GM19397 (cell line): ENCODE results near the gene NKAIN4.

Source experiments
- ATAC-seq: cut with Tn5 transposase; IDR thresholded peaks from one replicate; pipeline ENCODE4 v1.9.1; 2021; ENCODE audit warnings: mild to moderate bottlenecking, moderate library complexity; ENCODE audit not compliant: unreplicated experiment

Gene NKAIN4

DNA sequence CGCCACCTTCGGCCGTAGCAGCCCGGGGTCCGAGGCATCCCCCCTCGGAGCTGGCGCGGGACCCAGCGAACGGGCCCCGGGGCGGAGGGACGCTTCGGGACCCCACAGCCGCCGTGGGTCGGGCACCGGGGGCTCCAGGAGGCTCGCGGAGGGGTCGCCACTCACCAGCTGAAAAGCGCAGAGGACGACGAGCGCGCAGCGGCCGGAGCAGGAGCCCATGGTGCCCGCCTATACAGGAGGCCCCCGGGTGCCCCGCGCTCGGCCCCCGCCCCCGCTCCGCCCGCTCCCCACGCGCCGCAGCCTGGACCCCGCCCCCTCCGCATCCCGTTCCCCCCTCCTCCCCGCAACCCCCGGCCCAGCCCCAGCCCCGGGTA lies at the start of gene NKAIN4:
TSS of gene NKAIN4 (minus strand) at position 232 of the 374 bp plus-strand sequence. CDS start at position 219, 13 bp downstream.
- ATAC-seq = no peak

DNA sequence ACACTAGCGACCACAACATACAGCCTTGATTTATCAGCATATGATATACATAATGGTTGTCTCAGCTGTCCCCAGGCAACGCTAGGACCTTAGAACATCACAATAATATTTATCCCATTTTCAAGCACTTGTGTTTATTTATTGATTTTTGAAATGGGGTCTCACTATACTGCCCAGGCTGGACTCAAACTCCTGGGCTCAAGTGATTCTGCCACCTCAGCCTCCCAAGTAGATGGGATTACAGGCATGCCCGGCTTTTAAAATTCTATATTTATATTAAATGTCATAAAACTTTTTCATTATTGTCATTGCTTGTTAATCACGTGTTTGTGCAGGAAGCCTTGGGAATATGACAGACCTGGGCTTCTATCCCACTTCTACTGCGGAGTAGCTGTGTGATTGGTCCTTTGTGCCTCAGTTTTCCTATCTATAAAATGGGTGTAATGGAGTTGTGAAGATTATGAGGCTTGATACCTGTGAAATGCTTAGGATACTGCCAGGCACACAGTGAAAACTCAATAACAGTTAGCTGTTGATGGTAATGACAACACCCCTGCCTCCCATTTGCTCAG lies 48.9 kb upstream of the NKAIN4 start:
- no peak for ATAC-seq

DNA sequence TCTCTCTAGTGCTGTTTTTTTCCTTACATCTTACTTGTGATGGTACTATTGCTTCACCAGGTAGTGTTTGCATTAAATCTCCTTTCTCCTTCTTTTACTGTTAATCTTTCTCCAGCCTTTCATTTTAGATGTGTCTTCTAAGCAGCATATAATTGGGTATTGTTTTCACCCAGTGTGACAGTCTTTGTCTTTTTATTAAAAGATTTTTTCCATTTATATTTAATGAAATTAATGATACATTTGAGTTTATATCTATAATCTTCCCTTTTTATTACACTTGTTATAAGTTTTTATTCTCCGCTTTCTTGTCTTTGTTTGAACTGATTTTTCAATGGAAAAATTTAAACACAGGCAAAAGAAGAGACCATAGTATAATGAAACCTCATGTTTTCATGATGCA lies 47.4 kb upstream of the NKAIN4 start:
- ATAC-seq = no peak

DNA sequence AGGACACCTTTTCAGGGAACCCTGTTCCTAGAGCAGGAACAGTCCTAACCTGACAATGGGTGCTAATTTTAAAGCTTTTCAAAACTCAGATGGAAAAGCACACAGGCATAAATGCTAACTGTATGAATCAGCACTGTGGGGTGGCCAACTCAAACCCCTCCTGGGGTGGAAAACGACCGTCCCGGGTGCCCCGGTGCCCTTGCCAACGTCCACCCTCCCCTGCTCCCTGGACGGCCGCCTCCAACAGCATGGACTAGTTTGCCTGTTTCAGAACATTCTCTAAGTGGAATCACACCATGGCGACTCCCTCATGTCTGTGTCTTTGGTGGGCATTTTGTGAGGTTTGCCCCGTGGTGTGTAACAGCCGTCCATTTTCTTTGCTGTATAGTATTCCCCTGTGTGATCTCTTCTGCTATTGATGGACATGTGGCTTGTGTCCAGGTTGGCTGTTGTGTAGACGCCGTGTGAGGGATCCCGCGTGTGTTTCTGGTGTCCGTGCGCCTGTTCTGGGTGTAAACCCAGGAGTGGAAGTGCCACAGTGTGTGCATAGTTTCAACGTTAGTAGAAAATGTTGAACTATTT lies 44.6 kb upstream of the NKAIN4 start:
- no peak for ATAC-seq

DNA sequence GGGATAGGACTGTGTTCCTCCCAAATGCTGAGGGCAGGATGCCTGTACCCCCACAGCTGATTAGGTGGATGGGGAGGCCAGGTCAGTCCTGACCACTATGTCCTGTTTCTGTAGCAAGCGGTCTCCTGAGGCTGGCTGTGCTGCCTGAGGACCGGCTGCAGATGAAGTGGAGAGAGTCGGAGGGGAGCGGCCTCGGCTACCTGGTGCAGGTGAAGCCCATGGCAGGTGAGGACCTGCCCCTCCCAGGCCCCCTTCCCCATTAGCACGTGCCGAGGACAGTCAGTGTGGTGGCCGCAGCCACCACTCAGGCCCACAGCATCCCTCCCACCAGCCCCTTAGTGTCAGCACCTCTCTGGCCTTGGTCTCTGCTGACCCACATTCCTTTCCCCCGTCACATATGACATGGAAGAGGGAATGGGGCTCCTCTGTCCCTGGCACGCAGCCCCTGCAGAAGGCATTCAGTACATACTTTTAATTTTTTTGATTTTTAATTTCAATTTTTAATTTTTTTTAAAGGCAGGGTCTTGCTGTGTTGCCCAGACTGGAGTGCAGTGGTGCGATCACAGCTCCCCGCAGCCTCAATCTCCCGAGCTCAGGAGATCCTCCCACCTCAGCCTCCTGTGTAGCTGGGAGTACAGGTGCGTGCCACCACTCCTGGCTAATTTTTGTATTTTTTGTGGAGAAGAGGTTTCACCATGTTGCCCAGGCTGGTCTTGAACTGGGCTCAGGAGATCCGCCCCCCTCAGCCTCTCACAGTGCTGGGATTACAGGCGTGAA lies 43.7 kb upstream of the NKAIN4 start:
- ATAC-seq = no peak

DNA sequence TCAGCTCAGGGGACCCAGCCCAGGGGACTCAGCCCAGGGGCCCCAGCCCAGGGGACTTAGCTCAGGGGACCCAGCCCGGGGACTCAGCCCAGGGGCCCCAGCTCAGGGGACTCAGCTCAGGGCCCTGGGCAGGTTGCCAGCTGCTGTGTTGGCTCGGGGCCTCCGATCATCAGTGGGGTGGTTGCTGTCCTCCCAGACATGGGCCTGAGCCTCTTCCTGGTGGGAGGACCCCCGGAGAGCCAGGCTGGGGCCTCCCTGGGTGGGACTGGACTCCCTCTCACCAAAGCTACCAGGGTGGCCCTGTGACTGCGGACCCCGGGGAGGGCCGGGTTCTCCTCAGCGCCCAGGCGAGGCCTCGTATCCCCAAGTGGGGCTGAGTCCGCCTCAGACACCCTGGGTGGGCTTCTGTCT lies 43.1 kb upstream of the NKAIN4 start:
- ATAC-seq = no peak

DNA sequence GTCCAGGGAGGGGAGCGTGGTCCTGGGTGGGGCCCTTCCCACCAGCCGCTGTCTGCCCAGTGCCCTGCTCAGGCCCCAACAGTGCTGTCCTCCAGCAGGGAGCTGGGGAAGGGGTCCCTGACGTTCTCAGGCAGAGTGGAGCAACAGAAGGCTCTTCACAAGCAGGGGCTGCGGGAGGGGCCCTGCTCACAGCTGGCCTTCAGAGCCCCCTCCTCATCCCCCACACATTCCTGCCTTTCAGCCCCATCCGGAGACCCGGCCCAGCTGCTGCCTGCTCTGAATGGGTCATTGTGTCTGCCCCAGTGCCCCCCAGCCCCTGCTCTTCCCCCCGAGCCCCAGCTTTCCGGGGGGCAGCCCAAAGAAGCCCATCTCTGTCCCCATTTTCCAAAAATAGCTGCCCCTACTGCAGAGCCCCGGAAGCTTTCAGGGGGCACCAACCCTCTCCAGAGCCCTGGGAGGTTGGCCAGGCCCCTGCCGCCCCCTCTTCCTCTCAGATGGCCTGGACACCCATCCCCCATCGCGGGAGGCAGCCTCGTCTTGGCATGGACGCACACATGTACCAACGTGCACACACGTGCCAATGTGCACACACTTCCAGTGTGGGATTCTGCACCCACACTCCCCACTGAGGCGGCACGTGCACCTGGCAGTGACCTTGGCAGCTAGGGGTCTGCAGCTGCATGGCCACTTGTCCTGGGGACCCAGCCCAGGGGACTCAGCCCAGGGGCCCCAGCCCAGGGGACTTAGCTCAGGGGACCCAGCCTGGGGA lies 42.5 kb upstream of the NKAIN4 start:
- no peak for ATAC-seq

DNA sequence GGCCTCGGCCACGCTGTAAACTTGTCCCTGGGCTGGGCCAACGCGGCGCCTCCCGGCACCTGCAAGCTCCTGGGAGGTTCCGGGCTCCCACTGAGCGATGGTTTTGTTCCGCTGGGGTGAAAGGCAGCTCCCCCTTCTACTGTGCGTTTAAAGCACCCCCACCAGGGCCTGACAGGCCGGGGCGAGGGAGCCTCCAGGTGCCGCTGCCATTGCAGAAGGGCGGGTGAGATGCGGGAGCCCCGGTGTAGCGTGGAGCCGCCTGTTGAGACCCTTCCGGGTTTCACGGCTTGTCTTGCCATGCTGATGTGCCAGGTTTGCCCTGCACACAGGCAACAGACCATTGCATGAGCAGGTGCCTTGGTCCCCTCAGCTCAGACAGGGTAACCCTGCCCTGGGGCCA lies 41.6 kb upstream of the NKAIN4 start:
- no peak for ATAC-seq

DNA sequence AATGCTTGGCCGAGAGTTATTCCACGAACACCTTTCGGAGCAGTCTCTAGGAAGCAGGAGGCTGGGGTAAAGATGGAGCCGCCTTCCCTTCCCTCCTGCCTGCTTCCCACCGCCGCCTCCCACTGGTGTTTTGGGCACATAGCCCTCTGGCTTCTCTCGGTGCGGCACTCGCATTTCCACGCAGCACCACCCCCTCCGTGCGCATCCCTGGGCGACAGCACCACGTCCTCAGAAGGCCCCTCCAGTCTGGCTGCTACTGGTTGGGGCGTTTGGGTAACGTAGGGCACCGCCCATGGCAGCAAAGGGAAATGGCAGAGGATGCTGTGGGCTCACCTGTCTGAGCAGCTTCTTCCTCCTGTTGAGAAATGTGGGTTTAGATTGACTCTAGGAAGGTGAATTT lies 41.2 kb upstream of the NKAIN4 start:
- no peak for ATAC-seq

DNA sequence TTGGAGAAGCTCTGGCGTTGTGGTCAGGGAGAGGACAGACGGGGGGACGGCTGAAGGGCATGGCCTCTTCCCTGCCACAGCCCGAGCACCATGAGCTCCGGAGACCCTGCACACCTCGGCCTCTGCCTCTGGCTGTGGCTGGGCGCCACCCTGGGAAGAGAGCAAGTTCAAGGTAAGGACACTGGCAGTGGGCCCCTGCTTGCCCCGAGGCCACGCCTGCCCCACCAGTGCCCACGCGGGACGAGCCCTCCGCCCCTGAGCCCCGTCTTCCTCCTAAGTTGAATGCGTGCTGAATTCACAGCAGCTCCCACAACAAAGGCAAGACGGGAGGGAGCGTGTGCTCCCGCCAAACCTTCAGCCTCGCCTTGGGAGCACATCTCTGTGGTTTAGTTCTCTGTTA lies 40.8 kb upstream of the NKAIN4 start:
- no peak for ATAC-seq

DNA sequence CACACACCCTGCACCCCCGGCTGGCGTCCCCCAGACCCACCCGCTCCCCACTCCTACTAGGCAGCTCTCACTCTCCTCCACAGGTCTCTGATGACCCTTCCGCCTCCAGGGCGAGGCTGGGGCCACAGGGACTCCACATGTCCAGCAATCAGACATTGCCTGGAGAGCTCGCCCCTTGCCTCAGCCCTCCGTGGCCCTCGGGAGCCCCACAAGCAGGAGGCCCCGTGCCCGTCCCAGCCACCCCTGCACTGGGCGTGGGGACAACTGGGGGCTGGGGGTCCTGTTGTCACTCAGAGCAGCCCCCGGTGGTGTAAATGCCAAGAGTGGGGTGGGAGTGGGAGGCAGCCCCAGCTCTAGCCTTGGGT lies 40.3 kb upstream of the NKAIN4 start:
- ATAC-seq = no peak

DNA sequence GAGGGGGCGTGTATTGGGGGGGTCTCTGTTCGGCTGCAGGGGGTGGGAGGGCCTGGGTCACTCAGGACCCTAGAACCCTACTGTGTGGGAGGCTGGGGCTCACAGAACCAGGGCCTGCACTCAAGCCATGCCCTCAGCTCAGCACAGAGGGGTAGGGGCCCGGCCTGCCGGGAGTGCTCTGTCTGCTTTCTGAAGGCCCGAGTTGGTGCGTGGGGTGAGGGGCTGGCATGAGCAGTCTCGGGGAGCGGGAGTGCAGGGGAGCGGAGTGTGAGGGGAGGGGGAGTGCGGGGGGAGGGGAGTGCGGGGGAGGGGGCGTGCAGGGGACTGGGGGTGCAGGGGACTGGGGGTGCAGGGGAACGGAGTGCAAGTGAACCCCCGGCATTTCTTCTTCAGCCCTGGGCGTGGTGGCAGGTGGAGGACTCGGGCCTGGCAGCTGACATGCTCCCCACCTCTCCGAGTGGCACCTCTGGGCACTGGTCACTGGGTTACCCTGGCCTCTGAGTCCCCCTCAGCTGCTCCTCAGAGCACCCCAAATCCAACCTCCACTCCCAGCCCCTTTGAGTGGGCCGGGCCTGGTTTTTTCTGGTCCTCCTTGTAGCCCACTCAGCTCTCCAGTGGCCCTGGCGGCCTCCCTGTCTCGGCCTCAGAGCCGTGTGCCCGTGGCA lies 39.7 kb upstream of the NKAIN4 start:
- no peak for ATAC-seq

DNA sequence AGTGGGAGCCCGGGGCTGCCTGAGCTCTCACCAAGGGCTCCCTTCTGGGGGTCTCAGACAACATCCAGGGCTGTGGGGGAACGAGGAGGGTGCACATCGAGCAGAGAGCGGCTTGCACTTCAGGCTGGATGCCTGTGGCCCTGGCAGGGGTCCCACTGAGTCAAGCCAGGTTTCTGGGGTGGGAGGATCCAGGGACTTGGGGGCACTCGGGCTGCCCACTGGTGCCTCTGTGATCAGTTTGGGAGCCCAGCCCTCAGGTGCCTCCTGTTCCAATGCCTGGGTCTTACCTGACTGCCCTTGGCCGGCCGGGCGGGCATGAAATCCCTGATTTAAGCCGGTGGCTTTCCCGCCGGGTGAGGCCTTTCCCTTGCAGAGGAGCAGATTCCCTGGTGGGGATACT lies 39.2 kb upstream of the NKAIN4 start:
- no peak for ATAC-seq

DNA sequence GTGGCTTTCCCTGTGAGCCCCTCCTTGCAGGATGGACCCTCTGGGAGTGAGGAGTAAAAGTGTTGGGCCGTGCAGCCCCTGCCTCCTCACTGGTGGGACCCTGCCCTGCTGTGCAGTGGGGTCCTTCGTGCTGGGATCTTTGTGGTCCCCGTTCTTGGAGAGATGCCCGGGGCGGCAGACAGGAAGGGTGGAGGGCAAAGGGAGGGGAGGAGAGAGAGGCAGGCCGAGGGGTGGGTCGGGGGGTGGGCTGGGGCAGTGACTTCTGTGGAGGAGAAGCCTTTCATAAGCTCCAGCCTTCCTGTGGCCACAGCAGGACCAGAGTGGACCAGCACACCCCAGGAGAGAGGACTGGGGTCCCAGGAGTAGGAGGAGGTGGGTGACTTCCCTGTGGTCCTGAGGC lies 38.6 kb upstream of the NKAIN4 start, which contains the start of gene COL20A1:
TSS of gene COL20A1 (plus strand) at position 283 of the 400 bp plus-strand sequence. CDS start 1,922 bp downstream, outside the sequence.
- ATAC-seq = no peak

DNA sequence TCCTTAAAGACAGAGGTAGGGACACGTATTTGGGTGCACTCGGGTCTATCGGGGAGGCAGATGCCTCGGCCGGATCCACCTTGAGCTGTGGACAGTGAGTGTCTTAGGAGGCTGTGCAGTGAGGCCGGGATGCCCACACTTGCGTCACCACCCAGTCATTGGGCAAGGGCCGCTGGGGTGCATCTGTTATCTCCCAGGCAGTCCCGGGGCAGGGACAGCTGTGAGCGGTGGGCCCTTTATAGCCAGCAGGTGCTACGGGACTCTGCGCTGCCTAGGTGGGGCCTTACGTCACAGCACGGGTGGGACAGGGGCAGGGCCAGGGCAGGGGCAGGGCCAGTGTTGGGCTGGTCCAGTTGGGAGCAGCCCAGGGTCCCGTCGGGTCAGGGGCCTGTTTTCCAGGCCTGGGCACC lies 38.0 kb upstream of the NKAIN4 start:
- ATAC-seq = no peak

DNA sequence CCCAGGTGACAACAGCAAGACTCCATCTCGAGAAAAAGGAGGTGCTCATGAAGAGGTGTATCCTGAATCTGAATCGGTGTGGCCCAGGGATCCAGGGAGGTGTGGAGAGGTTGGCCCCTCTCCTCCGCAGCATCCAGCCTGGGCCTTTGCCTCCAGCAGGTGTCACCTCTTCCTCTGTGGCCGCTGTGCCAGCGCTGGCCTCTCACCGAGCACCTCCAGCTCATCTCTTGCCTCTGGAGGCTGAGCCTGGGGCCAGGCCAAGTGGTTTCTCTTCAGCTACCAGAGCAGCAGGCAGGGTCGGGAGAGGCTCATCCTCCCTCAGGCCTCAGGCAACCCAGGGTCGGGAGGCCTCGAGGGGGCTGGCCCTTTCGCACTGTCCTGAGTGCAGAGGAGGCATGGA lies 37.5 kb upstream of the NKAIN4 start:
- no peak for ATAC-seq

DNA sequence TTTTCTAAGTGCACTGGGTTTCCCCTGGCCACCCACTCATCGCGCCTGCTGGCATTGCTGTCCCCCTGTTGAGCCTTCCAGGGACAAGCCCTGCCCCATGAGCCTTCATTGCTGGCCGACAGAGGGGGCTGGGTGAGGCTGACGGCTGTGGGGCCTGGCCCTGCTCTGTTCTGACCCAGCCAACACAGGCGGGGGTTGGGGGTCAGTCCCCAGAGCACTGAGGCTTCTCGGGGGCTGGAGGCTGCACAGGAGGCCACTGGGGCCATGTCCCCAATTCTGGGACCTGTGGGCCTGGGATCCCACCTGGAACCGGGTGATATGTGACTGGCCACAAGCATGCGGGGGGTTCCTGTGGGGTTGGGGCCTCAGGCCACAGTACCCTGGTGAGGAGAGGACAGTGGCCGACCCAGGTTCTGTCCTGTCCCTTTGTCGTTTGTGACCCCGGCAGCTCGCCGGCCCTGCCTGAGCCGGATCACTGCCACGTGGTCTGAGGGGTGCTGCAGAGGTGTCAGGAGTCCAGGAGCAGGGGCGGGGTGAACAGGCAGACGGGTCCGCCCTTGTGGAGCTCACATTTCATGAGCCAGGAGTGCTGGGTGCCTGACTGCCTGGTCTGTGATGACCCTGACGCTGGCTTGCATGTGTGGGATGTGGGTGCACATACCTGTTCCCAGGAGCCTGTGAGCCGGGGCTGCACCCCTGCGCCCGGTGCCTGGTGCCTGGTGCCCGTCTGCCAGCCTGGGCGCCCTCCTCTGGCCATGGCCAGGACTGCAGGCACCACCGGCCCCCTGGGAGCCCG lies 36.6 kb upstream of the NKAIN4 start:
- no peak for ATAC-seq

DNA sequence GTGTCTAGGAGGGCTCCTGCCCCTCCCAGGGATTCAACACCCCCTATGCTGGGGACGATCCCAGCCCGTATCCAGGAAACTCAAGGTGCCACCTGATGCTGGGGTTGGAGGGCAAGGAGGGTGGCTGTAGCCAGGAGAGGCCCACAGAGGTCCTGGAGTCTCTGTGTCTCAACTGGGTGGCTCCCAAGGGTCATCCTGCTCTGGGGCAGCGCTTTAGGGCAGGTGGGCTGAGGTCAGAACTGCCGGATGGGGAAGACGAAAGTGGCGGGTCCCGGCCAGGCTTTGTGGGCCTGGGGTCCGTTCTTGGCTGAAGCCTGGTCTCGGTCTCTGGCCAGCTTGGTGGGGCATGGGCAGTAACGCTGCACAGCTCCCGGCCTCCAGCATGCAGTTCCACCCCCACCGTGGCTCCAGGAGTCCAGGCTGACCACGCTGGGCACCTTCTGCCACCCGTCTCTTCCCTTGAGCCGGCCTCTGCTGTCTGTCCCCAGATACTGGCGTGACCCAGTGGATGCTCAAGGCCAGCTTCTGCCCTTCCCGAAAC lies 35.9 kb upstream of the NKAIN4 start:
- no peak for ATAC-seq

DNA sequence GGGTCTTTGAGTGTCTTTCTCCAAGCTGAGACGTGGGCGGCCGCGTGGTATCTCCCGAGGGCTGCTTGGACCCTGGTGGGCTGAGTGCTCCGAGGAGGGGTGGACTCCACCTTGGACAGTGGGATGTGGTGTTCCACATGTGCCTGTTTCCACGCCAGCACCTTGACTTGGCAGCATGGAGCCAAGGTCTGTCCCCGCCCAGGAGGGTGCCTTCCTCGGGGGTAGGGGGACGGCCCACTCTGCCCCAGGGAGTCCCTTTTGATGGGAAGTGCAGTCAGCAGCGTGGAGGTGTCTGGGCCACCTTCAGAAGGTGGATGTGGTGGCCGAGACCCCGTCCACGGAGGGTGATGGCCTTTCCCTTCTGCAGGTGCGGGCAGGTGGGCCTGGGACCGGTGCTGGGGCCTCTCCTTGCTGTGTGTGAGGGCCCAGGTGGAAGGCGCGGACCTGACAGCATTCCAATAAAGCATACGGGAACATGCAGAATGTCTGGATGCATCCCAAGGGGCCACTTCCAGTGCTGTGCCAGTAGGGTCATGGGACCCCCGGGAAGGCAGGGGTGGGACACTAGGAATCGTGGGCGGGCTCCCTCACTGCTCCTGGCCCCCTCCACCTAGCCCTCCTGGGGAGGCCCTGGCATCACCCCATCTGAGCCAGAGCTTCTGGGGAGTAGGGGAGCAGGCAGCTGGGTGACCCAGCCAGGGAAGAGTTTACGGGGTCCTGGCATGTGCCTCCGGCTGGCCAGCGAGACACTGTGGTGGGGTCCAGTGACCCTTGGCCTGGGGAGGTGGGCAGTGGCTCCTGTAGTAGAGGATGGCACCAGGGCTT lies 35.3 kb upstream of the NKAIN4 start:
- ATAC-seq = no peak
